Stimulated activated CD4-positive, alpha-beta T cell treated with anti-CD3 and anti-CD28 coated beads, Interleukin-4, amount 100 ng/mL, for 48 hours (primary cell): ENCODE data around the gene PLCH1.
"Not testable (repeated sequence)": the region's sequence is repeated elsewhere in the genome, so short reads cannot be mapped to it uniquely, and the experiment has no call there.

Source experiments
- DNase-seq, 2 donors: peaks; one replicate each; pipeline ENCODE4 v3.0.0-alpha.2; 2020; ENCODE audit warnings: low read depth in 2 of 2

Gene PLCH1

DNA sequence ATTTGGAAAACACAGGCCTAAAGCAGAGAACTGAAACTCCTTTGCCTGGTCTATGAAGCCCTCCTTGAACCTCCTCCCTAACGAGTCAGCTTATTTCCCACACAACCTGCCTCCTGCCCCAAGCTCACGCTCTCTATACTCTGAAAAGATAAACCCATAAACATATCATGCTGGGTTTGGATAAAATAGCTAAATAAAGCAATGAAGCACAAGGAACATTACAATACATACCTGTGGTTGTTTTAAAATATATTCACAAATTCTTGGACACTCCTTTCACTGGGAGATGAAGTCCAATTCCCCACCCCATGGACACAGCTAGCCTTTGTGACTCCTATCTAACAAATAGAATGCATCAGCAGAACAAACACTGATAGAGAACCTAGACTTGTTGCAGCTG lies 98.2 kb downstream of the PLCH1 start:
- DNase-seq: no peak

DNA sequence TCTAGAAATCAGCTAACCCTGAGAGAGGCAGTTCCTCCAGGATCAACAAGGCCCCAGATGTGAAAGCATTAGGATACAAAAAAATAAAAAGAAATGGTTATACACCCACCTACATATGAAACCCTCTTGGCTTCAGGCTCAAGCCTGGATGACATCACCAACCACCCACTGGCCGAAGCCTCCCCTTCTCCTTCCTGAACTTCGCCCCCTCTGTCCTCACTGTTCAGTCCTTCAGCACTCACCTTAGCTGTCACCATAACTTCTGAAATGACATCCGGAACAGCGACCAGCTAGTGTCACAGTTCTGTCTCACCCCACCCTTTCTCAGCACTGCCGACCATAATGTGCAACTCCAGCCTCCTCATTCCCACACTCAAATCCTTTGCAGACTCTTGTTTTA lies 98.7 kb downstream of the PLCH1 start:
- no peak for DNase-seq

DNA sequence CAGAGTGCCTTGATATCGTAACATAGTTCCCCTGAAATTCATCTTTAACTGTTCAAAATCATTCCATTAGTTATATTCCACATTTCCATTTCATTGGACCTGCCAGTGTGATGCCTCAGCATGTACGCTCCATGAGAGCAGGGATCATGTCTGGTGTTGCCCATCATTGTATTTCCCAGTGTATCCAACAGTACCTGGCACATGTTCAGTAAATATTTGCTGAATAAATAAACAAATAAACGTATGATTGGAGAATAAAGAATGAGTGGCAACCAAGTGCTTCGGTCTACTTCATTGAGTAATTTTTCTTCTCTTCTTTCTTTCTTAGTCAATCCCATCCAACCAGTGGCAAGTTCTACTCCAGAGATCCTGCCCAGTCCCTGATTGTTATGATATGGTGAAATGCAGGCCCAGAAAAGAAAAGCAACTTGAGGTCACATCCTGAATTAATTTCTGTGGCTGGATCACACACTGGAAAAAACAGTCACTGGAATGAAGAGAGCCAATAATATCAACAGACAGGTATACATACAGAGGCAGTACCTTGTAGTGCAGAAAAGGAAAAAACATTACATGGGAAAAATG lies 101.2 kb downstream of the PLCH1 start:
- DNase-seq: no peak

DNA sequence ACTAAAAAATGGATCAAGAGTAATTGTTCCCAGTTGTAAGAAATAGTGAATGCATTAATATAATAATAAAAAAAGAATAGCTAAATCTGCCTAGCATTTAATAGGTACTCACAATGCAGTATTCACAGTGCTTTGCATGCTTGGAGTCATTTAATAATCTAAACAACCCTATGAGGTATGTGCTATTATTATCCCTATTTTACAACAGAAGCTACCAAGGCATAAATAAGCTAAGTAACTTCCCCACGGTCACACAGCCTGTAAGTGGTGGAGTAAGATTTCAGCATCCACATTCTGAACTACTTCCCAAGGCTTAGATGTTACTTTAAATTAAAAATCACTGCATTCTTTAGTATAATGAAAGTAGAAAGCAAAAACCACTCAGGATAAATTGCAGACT lies 102.9 kb downstream of the PLCH1 start:
- no peak for DNase-seq

DNA sequence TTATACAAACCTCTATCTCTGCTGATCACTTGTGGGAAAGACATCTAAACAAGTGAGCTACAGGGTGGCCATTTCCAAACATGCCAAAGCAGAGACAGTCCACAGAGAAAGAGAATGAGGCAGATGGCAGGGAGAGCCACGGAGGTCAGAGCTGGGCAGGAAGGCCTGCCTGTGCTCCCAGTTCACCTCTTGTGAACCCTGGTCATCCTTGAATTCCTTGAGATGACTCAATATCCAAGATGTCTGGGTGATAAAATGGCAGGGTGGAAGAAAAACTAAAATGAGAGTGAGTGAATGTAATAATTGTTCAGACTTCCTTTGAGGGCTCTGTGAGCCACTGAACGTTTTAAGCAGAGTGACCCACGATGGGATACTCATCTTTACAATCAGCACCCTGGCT lies 104.8 kb downstream of the PLCH1 start:
- DNase-seq: no peak

DNA sequence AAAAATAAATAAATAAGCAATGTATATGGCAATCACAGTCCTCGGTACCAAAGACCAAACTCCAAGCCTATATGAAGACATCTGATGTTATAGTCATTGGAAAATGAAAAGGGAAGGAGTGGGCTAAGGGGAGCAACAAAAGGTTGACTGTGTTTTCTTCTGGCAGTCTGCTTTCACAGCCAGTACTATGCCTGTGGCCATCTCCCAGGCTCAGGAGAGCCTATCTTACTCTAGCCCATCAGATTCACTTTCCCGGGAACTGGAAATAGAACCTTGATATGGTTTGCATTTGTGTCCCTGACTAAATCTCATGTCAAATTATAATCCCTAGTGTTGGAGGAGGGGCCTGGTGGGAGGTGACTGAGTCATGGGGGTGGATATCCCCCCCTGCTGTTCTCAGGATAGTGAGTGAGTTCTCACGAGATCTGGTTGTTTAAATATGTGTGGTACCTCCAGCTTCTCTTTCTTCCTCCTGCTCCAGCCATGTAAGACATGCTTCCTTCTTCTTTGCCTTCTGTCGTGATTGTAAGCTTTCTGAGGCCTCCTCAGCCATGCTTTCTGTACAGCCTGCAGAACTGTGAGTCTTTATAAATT lies 105.3 kb downstream of the PLCH1 start:
- DNase-seq: no peak

DNA sequence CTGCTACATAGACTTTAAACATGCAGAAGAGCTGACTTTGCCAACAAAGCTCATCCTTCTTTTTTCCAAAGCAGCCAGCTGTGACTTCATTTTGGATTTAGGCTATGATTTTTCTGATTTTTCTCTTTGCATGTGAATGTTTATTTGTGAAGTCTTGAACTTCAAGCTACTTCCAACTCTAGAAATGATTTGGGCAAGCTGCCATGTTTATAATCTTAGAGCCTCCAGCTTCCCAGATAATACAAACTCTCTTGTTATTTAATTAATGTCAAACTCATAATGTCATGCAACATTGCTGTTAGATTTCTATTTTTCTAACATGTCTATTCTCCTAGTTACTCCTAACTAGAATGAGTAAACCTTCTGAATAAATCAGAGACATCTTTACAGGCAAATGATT lies 106.4 kb downstream of the PLCH1 start:
- DNase-seq: not testable (repeated sequence)

DNA sequence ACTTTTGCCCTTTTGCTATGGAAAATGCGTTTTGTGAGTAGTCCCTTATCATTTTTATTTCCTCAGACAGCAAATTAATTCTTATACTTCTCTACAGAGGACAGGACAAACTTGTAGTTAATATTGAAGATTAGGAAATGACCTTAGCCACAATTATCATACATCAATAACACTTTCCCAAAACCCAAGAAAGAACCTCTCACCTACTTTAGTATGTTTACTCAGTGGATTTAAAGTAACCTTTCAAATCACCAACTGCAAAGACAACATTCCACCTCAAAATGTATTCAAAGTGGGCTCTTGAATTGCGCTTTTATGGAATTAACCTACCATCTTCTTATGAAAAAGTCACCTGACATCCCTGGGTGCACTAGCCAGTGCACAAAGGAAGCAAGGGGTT lies 107.3 kb downstream of the PLCH1 start:
- no peak for DNase-seq

DNA sequence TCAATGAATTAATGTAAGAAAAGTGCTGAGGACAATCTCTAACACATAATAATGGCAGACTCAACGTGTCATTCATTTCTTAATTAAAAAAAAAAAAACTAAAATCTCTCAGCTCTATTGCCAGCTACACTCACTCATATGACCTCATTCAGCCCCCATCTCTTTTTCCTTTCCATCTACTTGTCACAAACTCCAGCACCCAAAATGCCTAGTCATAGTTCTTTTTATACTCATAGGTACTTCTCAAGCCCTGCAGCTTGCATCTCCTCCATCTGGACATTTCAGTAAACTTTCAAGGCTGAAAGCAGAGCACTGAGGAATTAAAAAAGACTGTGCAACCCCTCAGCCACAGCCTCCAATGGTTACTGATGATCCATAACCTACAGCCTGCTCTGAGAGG lies 109.8 kb downstream of the PLCH1 start:
- DNase-seq: no peak

DNA sequence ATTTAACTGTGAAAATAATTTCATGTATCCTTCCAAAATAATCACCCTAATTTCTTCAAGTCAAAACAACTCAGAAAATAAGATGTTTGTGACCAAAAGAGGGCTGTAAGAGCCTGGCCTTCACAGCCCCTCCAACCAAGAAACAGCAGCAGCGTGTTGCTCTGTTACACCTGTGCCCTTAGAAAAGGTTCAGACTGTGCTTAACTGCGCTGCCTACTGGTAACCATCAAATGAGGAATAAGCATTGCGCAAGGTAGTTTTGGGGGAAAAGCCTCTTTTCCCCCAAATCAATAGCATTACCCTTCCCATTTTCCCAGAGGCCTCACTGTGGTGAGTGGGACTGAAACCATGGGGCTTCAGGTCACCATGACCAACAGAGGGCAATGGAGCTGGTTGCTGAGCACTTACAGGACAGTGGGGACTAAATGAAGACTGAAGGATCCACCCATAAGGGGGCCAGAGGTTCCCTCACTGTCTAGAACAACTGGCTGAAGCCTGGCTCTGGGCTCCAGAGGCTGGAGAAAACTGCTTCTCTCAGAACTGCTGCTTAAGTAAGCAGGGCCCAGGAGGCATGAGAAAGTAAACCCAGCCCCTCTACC lies 110.7 kb downstream of the PLCH1 start:
- no peak for DNase-seq

DNA sequence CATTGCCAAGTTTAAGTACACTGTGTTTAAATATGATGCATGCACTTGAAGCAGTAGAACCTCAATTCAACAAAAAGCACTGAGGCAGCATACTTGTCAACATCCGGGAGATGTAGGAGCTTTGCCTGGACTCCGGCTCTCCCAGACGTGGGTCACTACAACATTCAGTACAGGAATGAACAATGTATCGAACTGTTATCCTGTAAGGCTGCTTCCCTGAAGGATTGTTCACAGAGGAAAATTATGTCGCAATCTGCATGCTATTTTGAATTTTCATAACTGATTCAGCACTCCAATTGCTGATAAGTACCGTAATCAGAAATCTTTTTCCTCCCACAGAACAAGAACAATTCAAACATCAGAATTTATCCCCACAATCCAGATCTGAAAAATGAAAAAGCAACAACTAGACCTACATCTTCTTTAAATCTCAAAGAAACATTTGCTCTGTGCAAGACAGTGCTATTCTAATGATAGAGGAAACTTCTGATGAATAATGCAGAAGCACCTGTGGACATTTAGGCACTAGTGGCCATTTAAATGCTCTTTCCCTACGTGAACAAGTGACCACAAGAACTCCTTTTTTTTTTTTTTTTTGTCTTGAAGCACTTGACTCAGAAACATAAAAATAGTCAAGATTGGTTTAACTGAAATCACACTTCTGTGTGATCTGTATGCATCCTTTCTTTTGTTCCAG lies 113.4 kb downstream of the PLCH1 start:
- DNase-seq: no peak

DNA sequence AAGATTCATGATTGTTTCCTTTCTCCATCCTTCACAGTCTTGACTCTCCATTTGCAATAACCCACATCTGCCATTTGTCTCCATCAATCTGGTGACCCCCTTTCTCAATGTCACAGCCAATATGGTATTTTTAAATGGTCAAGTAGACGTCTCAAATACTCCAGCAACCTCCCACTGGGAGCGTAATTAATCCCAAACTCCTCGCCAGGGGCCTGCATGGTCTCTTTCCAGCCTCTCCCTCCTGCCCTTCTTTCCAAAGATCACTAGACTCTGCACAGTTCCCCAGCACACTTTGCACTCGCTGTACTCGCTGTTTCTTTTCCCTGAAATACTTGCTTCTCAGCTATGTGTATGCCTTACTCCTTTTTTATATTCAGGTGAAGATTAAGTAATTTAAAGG lies 115.3 kb downstream of the PLCH1 start:
- no peak for DNase-seq

DNA sequence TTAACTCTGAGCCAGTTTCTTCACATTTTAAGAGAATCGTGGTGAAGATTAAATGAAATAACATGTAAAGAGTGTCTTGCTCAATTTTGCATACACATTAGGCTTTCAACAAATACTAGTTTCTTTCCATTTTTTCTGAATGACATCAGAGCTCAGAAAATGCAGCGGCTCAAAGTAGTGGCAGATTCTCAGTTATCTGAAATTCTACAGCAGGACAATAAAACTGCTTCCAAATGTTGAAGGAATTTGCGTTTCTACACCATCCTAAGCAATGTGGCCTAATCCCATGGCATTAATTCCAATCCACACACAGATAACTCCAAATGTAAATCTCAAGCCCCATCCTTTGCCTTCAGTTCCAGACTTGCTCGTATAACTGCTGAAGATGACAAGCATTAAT lies 115.8 kb downstream of the PLCH1 start:
- no peak for DNase-seq

DNA sequence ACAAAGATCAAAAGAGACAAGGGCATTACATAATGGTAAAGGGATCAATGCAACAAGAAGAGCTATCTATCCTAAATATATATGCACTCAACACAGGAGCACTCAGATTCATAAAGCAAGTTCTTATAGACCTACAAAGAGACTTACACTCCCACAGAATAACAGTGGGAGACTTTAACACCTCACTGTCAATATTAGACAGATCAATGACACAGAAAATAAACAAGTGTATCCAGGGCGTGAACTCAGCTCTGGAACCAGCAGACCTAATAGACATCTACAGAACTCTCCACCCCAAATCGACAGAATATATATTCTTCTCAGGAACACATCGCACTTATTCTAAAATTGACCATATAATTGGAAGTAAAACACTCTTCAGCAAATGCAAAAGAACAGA lies 122.2 kb downstream of the PLCH1 start:
- DNase-seq: not testable (repeated sequence)

DNA sequence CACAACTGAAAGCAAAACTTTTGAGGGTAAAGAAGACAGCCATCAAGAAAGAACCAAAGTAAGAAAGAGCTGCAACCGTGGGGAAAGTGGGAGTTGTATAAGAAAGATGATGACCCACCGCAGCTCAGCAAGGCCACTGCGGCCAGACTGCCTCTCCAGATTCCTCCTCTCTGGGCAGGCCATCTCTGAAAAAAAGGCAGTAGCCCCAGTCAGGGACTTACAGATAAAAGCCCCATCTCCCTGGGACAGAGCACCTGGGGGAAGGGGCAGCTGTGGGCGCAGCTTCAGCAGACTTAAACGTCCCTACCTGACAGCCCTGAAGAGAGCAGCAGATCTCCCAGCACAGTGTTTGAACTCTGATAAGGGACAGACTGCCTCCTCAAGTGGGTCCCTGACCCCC lies 124.3 kb downstream of the PLCH1 start:
- not testable (repeated sequence) for DNase-seq

DNA sequence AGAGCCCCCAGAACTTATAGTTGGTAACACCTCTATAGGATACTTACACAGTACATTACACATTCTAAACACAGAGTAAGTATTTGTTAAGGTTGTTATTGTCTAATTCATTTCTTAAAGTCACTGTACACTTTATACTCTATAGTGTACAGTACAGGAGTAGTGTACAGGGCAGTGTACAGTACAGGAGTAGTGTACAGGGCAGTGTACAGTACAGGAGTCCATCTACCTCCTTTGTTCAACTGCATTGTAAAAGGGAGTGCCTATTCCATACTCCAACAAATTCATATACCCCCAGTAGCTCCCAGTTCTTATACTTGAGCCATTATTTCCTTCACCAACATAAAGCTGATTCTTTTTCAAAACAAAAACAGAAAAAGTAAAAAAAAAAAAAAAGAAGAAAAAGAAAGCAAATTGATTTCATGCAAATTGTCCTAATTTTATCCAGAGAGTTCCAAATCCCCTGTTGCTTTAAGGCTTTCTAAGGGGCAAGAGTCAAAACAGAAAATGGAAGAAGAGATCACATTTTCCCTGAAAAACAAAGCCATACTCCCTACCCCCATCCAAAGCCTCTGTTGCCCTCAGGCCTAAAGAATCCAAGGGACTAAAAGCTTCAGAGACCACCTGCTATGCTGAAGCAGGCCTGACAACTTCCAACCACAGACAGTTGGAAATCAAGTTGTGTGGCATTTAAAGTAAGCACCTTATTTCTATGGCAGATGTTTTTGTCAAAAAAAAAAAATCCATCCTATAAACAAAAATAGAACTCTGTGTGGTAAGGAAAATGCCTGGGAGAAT lies 125.6 kb downstream of the PLCH1 start:
- DNase-seq: no peak

DNA sequence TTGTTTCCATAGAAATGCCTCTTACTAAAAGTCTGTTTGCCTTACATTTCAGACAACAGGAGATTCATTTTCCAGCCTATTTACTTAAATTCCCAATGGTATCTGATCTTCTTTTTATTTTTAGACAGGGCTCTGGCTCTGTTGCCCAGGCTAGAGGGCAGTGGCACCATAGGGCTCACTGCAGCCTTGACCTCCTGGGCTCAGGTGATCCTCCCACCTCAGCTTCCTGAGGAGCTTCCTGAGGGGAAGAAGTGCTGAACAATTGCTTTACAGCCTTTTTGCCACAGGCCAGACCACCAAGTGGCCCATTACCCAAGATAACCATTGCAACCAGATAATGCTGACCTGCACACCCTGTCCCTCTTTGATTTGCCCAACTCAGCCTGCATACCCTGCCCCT lies 126.3 kb downstream of the PLCH1 start:
- DNase-seq: no peak

DNA sequence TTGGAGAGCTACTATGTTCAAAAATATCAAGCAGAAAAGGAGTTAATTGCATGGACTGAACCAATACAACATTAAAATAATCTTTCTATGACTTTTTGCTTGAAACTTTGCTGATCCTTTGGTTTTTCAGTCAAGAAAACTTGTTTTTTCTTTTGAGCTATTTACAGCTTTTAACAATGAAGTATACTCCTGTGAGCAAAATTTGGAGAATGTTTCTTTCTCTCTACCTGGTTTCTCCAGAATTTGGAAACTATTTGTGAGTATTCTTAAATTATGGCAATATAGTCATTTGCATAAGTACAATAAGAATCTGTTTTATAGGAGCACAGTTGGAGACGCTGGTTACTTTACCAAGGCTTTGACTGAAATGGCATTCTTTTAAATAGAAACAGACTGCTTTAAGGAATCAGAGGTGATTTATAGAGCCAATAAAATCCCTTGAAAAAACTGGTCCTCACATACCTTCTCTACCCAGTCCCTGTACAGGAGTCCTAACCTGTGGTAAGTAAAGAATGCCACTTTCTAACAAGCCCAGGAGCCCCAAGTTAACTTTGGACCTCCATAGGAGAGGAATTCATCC lies 127.4 kb downstream of the PLCH1 start:
- DNase-seq: no peak

DNA sequence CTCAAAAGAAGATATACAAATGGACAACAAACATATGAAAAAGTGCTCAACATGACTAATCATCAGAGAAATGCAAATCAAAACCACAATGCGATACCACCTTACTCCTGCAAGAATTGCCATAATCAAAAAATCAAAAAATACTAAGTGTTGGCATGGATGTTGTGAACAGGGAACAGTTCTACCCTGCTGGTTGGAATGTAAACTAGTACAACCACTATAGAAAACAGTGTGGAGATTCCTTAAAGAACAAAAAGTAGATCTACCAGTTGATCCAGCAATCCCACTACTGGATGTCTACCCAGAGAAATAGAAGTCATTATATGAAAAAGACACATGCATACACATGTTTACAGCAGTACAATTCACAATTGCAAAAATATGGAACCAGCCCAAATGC lies 129.7 kb downstream of the PLCH1 start:
- DNase-seq: not testable (repeated sequence)

DNA sequence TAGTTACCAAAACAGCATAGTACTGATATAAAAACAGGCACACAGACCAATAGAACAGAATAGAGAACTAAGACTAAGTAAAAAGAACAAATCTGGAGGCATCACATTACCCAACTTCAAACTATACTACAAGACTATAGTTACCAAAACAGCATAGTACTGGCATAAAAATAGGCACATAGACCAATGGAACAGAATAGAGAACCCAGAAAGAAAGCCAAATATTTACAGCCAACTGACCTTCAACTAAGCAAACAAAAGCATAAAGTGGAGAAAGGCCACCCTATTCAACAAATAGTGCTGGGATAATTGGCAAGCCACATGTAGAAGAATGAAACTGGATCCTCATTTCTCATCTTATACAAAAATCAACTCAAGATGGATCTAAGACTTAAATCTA lies 130.5 kb downstream of the PLCH1 start:
- DNase-seq: not testable (repeated sequence)

DNA sequence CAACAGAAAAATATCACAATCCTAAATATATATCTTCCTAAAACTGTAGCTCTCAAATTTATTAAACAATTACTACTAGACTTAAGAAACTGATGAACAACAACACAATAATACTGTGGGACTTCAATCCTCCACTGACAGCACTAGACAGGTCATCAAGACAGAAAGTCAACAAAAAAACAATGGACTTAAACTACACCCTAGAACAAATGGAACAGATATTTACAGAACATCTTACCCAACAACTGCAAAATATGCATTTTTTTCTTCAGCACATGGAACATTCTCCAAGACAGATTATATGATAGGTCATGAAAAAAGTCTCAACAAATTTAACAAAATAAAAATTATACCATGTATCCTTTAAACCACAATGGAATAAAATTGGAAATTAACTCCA lies 133.4 kb downstream of the PLCH1 start:
- no peak for DNase-seq

DNA sequence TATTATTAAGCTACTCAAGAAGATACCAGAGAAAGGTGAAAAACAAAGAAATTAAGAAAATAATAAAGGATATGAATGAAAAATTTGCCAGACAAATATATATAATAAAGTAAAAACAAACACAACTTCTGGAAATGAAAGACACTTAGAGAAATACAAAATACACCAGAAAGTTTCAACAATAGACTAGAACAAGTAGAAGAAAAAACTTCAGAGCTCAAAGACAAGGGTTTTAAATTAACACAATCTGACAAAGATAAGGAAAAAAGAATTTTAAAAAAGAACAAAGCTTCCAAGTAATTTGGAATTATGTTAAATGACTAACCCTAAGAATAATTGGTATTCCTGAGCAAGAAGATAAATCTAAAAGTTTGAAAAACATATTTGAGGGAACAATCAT lies 135.3 kb downstream of the PLCH1 start:
- DNase-seq: no peak
